ENCODE data around the gene ZCCHC18.

ZCCHC18 gene

DNA sequence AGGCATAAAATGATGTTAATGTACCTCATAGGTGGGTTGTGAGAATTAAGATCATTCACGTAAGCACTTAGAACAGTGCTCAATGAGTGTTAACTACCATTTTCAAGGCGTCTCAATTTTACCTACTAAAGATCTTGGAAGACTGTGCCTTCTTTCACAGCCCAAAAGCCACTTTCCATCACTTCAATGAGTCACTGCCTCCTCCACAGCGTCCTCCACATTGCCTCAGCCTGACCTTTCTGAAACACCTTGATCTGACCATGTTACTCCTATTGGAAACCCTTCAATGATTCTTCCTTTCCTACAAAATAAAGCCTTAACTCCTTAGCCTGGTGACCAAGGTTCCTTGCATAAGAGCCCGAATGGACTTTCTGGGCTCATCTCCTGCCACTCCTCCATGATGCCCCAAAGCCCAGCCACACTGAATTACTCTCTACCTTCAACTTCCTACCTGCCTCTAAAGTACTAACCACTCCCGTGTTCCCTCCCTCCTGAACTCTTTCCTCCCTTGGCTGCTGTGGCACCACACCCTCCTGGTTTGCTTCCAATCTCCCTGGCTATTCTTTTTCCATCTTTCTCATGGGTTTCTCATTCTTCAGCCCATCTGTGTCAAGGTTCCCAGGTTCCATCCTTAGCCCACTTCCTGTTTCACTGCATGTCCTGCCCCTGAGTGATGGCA, 22.4 kb downstream of the ZCCHC18 start:
- DNase-seq (ENCODE audit: low read depth in 3 of 3): no peak

DNA sequence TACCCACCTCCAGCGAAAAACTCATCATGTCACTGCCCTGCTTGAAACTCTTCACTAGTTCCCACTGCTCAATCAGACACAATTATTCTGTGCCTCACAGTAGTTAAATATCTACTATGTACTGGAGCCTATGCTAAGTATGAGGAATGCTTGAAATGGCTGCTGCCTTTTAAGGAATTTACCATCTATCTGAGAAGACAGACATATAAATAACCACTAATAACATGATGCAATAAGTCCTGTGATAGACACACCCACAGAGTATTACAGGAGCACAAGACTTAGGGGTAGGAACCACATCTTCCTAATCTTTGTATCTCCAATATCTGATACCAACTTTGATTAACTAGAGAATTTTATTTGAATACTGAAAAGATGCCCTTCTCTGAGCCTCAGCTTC, 23.4 kb downstream of the ZCCHC18 start:
- DNase-seq (ENCODE audit: low read depth in 3 of 3): no peak

DNA sequence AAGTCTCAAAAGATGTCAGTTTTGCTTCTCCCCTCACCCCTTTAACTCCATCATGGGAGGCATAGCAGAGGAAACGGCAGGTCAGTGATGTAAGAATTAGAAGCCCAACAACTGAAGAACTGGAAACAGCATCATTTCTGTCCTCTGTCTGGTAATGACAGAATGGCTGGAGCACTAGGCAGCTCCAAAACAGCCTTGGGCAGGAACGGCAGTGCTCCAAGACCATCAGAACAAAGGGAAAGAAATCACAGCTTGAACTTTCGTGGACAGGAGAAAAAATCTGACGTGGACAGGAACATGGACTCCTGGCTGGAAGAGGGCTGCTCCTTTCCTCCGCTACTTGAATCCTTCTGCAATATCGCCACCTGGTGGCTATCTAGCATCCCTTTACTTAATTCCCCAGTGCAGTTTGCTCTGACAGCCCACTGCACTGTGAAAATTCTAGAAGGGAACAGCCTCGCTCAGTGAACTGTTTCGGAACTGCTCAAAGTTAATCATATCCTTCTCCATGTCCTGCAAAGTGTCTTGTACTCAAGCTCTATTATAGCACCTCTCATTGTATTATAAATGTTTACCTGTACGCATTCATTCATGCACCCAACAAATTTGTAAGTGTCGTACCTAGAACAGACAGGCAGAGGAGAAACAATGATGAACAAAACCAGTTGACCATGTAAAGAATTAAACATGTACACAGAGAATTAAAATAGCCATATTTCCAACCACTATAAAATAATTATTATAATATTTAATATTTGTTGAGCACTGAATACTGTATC, 24.1 kb downstream of the ZCCHC18 start:
- peak in 1 of 3 experiments; percentile 28 for DNase-seq (ENCODE audit: low read depth in 3 of 3)

DNA sequence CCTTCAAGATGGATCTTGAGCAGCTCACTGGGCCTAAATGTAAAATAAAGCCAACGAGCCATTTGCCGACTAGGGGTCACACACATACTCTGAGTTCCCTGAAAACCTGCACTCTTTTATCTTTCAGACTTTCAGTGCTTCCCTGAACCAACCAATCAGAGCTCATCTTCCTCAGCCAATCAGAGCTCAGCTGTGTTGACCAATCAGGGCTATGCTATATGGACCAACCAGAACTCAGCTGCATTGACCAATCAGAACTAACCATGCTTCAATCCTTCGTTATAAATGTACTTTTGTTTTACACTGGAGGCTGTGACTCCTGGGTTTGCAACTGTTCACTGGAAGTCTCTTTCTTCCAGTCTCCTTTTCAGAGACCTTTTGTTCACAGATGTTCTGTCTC, 25.2 kb downstream of the ZCCHC18 start:
- DNase-seq (ENCODE audit: low read depth in 3 of 3): no peak

DNA sequence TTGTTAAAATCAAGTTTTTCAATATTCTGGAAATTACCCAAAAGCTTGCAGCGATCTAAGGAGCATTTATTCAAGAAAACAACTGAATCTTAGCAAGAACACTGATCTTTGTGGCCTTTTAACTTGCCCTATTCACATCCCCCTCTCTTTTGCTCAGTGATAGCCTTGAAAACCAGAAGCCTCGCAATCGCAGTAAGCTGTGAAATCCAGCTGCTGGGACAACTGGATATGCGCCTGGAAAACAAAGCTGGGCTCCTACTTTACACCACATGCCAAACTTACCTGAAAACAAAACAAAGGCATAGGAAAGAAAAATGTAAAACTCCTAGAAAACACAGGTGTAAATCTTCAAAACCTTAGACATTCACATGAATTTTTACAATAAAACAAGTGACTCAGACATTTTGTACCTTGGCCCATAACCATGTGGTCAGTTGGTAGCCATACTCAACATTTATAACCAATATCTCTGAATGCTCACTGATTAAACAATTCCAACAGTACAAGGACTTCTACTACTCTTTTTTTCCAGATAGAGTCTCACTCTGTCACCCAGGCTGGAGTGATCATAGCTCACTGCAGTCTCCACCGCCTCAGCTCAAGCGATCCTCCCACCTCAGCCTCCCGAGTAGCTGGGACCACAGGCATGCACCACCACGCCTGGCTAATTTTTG, 28.9 kb downstream of the ZCCHC18 start:
- no peak for DNase-seq (ENCODE audit: low read depth in 3 of 3)

DNA sequence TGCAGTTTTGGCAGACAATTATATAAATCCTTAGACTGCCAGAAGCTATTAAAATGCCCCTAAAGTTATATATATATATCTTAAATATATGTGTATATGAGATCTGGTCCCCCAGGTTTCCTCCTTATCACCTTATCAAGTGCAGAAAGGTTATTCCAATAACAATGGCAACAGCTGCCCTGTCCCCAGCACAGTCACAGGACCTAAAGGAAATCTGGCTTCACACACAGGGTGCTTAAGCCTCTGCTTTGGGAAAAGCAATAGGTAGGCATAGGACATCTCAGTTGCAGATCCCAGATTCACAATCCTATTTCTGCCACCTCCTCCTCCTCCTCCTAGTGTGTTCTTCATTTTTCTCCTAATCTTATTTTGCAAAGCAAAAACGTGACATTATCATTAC, 38.7 kb downstream of the ZCCHC18 start:
- DNase-seq (ENCODE audit: low read depth in 3 of 3): no peak

DNA sequence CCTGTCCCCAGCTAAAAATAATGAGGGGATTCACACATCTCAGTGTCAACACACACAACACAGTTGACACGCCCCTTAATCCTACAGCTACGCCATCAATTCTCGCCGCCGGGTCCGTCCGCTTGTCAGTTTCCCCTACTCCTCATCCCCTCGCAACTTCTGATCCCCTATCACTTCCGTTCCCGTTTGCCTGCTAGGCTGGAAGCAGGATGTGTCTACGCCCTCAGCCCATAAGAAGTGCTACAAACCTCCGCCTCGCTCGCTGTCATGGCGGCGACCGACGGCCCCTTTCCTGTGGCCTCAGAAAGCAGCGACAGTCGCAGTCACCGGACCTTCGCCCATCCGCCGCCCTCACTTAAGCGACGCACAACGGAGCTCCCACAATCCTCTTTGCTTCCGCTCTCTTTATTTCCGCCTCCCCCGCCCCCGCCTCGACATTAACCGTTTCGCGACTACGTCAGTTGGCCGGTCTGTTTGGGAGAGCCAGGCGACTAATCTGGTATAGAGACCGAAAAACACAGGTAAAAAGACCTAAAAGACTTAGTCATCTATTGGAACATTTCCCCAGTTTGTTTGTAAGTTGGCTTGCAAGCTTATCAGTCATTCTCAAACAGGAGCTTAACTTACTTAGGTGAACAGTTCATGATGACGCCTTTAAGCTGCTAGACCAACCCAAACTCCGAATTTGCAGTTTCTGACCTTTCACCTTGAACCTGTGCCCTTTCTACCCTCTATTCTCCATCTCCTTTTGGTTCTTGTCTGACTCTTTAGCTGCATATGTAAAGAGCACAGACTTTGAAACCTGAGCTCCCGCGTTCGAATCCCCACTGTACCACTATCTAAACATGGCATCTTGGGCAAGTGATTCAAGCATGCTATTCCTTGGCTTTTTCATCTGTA, 44.6 kb downstream of the ZCCHC18 start, which contains the start of gene SLC25A53:
Gene SLC25A53 (minus strand): TSS at position 380 of the 900 bp plus-strand sequence. CDS start 51,752 bp downstream, outside the sequence.
- peak; percentile 36 to 48 (median 46) for DNase-seq (ENCODE audit: low read depth in 3 of 3)
